Stimulated activated CD4-positive, alpha-beta T cell treated with anti-CD3 and anti-CD28 coated beads, Interleukin-2, amount 100 ng/mL, for 4 hours (primary cell): ENCODE data around the gene IGFL4.

Experiments
- DNase-seq: peaks from one replicate; pipeline ENCODE4 v3.0.0-alpha.2; 2020; ENCODE audit warnings: low read depth

IGFL4 gene

GRCh38 chr19:45994456-45994997 lies 46.3 kb downstream of the IGFL4 start:
- no peak for DNase-seq

GRCh38 chr19:45990113-45990728 lies 50.6 kb downstream of the IGFL4 start:
- DNase-seq, result no peak
